Epithelial cell of proximal tubule (primary cell): ENCODE measurements around the gene LRRC8D. TPM values are rescaled to one million over a fixed set of nuclear protein-coding genes. Genes with fewer than 3 reads are reported as not detected.

Experiments used
- DNase-seq: peaks from one replicate; pipeline ENCODE4 v3.0.0-alpha.2; 2011; ENCODE audit warnings: low read depth
- H3K4me3 ChIP-seq: 2 replicates; pipeline ENCODE4 v1.5.1; 2011; ENCODE audit warnings: low read depth, mild to moderate bottlenecking, low read length
- total RNA-seq: library from RNA; depleted of rRNA; stranded (reverse); fragments of >200 nt; gene quantifications from 2 replicates; pipeline ENCODE4 v1.2.3, GENCODE V29; 2015
- TF ChIP-seq, protein P1 (sequence below): conservative IDR thresholded peaks from 2 replicates; pipeline ENCODE4 v1.5.1; 2012; ENCODE audit warnings: low read depth, mild to moderate bottlenecking, low read length

Gene LRRC8D
- total RNA-seq, 1 donor from 2014 or later, result 33.8 TPM

DNA sequence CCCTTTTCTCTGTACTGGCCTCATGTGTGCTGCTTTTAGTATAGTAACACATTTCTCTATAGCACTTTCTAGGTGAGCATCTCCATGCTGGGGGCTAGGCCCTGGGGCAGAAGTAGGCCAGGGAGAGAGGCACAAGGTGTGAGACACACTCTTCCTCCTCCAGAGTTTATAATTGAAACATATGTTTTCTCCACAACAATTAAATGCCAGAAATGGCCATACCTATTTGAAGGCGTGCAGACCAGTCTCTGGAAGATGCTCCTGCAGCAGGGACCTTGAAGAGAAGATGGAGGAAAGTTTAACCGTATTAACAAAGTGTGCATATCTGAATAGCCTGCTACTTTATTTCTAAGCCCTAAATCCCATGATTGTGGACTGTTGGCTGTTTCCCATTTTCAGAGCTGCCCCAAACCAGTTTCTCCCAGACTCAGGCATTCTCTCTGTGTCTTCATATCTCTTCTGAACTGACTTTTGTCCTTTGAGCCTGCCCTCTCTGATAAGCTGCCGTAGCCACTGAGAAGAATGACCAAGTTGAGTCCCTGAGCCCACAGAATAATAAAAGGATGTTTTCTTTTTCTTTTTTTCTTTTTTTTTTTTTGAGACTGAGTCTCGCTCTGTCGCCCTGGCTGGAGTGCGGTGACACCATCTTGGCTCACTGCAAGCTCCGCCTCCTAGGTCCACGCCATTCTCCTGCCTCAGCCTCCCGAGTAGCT is 81.3 kb downstream of the LRRC8D start:
- TF ChIP-seq, protein P1, sequence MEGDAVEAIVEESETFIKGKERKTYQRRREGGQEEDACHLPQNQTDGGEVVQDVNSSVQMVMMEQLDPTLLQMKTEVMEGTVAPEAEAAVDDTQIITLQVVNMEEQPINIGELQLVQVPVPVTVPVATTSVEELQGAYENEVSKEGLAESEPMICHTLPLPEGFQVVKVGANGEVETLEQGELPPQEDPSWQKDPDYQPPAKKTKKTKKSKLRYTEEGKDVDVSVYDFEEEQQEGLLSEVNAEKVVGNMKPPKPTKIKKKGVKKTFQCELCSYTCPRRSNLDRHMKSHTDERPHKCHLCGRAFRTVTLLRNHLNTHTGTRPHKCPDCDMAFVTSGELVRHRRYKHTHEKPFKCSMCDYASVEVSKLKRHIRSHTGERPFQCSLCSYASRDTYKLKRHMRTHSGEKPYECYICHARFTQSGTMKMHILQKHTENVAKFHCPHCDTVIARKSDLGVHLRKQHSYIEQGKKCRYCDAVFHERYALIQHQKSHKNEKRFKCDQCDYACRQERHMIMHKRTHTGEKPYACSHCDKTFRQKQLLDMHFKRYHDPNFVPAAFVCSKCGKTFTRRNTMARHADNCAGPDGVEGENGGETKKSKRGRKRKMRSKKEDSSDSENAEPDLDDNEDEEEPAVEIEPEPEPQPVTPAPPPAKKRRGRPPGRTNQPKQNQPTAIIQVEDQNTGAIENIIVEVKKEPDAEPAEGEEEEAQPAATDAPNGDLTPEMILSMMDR, result no peak

DNA sequence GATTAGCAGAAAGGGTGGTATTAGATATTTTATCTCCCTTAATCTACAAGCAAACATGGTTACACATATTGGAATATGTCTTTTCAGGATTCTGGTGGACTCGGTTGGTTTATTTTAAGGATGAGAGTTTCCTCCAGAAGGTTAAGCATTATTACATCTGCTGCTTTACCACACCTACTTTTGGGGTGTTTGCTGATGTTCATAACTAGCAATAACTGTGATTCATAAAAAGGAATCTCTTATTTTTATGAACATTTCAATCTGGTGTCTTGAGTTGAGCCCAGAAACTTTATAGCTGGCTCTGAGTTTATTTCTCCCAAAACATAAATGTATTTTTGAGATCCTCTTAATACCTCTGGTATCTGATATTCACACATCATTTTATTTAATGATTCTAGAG is 82.7 kb downstream of the LRRC8D start:
- TF ChIP-seq, protein P1, result no peak
- H3K4me3 ChIP-seq, result no peak overlapping the region
- no peak for DNase-seq

More for the DNA sequence above, 81.3 kb downstream of the LRRC8D start:
- H3K4me3 ChIP-seq, result no peak overlapping the region
- DNase-seq, result no peak

DNA sequence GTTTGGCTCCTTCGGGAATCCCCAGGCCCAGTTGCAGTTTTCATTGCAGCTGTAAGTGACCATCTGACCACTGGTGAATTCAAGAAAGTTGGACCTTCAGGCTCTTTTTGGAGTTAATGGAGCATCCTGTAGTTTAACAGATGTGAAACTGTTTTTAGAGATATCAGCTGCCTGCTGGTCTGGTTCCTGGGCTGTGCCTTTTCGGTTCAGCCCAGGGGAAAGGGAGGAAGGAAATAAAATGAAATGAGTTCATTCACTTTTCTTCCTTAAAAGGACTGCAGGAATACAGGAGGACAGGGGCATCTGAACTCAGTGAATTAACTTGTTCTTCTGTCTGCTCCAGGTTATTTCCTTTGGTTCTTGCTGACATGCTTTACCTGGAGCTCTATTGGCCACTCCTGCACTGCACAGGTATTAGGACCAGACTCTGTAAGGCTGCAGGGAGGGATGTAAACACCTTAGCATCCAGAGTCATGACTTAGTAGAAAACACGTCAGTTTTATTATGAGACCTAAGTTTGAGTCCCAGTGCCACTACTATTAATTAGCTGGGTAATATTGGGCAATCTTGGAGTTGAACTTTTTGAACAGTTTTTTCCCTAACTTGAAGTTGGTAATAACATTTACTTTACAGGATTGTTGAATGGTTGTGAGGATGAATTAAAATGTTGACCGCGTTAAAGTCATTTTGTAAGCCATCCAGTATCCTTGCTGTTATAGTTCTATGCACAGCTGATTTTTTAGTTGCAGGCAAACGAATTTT is 83.6 kb downstream of the LRRC8D start:
- no peak overlapping the region for H3K4me3 ChIP-seq
- DNase-seq, result no peak
- TF ChIP-seq, protein P1, result no peak

DNA sequence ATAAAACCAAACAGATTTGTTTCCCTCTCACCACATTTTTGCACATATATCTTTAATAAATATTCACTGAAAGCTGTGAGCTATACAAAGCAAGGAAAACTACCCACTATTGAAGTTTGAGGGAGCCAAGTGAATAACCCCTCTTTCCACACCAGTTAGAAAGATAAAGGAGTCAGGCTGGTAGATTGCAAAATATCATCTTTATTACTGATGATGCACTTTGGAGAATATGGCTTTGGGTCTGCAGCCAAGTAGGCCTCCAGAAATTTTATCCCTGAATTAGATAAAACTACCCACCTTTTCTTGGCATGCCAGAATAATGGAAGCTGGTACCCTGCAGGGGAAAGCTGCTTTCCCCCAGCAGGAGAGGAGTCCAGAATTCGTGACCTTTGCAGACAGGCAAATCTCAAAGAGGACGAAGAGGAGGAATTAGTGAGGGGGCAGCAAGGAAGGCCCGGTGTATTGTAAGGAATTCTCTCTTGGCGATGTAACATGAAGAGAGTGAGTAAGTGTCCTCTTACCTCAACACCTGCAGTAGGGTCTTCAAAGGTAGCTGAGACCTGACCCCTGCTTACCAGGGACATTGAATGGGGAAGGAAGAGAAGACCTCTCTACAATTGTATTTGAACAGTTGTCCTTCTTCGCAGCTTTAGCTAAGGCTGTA is 84.7 kb downstream of the LRRC8D start:
- H3K4me3 ChIP-seq, result no peak overlapping the region

DNA sequence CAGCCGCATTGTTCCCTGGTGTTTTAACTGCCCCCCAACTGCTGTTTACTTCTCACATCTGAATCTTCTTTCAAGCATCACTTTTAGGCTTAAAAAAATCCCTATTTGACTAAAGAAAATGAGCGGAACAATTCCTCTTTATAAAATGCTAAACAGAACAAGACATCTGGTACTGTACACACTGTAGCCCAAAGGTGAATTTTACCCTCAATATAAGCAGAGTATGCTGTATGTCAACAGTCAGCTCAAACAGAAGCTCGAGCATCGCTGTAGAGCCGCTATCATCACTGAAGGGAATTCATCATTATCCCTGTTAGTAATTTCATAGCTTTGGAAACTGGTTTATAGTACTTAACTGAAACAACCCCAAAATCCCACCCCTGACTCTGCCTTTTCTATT is 85.3 kb downstream of the LRRC8D start:
- H3K4me3 ChIP-seq, result no peak overlapping the region
- DNase-seq, result no peak
- TF ChIP-seq, protein P1, result no peak

More for the DNA sequence above, 84.7 kb downstream of the LRRC8D start:
- DNase-seq, result no peak
- TF ChIP-seq, protein P1, result no peak

DNA sequence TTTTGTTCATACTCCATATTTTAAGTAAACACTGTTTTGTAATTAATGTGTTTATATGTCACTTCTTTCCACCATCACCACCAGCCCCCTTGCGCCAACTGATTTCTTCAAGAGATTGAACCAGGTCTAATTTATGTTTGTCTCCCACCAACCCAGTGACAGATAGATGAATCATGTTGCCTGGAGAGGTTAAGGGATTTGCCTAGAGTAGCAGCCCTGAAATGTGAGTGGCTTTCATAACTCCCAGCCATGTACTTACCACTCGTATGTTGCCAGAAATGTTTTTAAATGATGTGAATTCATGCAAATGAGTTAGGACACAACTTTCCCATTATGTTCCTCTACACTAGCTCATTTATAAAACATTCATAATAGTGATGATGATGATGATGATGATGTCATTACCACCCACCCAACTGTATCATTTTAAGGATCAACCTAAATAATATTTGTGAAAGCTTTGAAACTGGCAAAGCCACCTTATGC is 86.9 kb downstream of the LRRC8D start:
- TF ChIP-seq, protein P1, result no peak
- H3K4me3 ChIP-seq, result no peak overlapping the region
- no peak for DNase-seq
